D721Med (cell line): ENCODE data around the gene WDR48.

ENCODE experiments used
- DNase-seq: peaks from one replicate; pipeline ENCODE4 v3.0.0; 2011; ENCODE audit warnings: low spot score; ENCODE audit not compliant: insufficient read length
- FAIRE-seq: peaks from 2 replicates; lab custom pipeline; 2011; peaks lifted over from hg19 to GRCh38; lab: Jason Lieb, UNC
- TF ChIP-seq, protein P1 (sequence below): IDR thresholded peaks from 2 replicates; pipeline ENCODE4 v1.5.1; 2012; ENCODE audit warnings: mild to moderate bottlenecking, control low read depth; ENCODE audit not compliant: insufficient read depth; ENCODE audit errors: missing control alignments

The WDR48 gene

DNA sequence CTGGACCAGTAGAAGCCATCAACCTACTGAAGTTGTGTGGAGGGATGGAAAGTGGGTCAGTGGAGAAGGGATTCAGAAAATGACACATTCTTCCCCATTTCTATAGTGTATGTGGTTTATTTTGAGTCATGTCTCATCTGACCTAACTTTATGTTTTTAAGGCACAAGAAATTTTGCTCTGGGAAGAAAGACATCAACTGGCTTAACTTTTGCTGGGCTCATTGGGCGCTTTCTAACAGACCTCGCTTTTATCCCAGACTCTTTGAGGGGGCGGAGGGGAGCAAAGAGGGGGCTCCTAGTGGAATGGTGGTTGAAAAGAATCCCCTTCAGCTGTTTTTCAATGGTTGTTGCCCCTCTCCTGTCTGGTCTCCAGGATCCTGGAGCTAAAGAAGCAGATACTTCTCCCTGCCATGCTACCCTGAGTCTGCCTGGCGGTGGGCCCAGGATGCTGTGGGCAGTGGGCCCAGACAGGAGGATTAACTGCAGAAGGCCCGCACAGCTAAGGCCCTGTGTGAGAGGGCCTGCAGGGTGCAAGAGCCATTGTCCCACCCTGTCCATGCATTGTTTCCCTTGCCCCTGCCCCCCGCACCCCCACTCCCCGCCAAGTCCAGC lies 87.1 kb downstream of the WDR48 start:
- FAIRE-seq (no peak), DNase-seq (no peak)
- TF ChIP-seq, protein P1, sequence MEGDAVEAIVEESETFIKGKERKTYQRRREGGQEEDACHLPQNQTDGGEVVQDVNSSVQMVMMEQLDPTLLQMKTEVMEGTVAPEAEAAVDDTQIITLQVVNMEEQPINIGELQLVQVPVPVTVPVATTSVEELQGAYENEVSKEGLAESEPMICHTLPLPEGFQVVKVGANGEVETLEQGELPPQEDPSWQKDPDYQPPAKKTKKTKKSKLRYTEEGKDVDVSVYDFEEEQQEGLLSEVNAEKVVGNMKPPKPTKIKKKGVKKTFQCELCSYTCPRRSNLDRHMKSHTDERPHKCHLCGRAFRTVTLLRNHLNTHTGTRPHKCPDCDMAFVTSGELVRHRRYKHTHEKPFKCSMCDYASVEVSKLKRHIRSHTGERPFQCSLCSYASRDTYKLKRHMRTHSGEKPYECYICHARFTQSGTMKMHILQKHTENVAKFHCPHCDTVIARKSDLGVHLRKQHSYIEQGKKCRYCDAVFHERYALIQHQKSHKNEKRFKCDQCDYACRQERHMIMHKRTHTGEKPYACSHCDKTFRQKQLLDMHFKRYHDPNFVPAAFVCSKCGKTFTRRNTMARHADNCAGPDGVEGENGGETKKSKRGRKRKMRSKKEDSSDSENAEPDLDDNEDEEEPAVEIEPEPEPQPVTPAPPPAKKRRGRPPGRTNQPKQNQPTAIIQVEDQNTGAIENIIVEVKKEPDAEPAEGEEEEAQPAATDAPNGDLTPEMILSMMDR: no peak

GRCh38 chr3:39139442-39139841 lies 87.6 kb downstream of the WDR48 start:
- TF ChIP-seq, protein P1: no peak
- DNase-seq (no peak), FAIRE-seq (no peak)

DNA sequence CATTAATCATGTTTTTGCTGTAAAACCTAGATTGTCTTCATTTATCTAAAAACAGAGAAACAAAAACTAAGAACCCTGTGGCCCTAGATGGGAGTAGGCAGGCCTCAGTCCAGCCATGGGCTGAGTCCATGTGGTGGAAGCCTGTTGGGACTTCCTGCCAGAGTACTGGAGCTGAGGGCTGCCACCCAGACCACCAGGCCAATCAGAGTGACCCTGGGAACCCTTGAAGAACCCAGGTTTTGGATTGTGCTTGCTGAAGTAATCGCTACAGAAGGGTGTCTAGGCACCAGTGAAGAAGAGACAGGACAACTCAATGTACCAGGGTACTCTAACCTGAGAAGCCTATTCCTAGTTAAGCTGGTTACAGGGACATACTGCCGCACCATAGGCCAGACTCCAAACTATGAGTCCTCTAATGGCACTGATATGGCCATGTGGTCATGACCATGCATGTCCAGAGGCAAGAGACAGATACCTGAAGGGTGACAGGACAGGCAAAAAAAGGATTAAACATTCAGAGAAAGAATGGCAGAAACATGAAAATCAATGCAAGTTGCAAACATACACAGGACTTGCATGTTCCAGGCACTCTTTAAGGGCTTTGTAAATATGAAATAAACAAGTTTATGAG lies 88.6 kb downstream of the WDR48 start:
- TF ChIP-seq, protein P1: no peak
- FAIRE-seq: no peak

DNA sequence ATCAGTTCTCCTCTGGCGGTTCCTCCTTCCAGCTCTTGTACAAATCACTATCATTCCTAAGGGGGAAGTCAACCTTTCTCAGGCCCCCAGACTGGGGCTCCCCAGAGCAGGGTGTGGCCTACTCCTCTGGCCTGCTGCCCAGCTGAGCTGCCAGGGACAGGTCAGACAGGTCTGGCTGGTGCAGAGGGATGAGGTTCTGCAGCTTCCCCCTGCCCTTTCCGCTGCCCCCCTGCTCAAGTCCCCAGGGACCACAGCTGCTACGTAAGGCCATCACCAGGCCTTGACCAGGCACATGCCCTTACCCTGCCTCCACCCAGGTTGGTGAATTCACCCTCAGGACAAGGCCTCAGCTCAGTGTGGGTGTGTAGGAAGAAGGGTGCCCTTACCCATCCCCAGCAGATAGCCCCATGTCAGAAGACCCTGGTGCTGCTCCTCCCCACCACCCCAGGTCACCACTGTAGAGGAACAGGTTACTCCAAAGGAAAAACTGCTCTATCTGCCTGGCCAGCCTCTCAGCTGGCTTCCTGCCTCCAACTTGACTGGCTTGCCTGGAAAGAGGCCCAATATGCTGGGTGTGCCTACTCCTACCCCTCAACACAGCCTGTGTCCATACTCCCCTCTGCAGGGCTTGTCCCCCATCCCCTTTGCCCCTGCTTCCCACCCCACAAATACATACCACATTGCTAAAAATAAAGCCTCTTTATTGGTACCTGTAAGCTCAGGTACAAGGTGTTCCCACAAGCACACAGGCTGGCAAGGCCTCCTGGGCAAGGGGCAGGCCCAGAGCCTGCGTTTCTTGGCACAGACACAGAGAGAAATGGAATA lies 89.6 kb downstream of the WDR48 start:
- TF ChIP-seq, protein P1: no peak
- DNase-seq (no peak), FAIRE-seq (no peak)

More for the DNA sequence above, 88.6 kb downstream of the WDR48 start:
- DNase-seq: no peak

GRCh38 chr3:39142067-39142466 lies 90.3 kb downstream of the WDR48 start:
- no peak for FAIRE-seq
- TF ChIP-seq, protein P1: no peak
- DNase-seq: no peak

- DNase-seq: no peak
- TF ChIP-seq, protein P1: no peak
- FAIRE-seq: no peak
Measured at GRCh38 chr3:39143051-39143885, 91.5 kb downstream of the WDR48 start.
